Memory B cell (primary cell): ENCODE data around the gene UMAD1.

ENCODE experiments used
- ATAC-seq: fragments of 150-1000 bp; cut with Tn5 transposase; 2 replicates; pipeline ENCODE4 v1.10.0; 2021; ENCODE audit warnings: low read depth, mild to moderate bottlenecking, moderate library complexity
- DNase-seq, 2 donors: peaks; one replicate each; pipeline ENCODE4 v3.0.0; 2022; ENCODE audit warnings: low spot score in 2 of 2
- H3K27ac Mint-ChIP-seq: one replicate; pipeline ENCODE4 v1.8.0; 2022; ENCODE audit warnings: mild to moderate bottlenecking, moderate library complexity, mixed read lengths
- H3K27me3 Mint-ChIP-seq: one replicate; pipeline ENCODE4 v1.8.0; 2022; ENCODE audit warnings: mixed read lengths
- H3K36me3 Mint-ChIP-seq: one replicate; pipeline ENCODE4 v1.8.0; 2022; ENCODE audit warnings: mild to moderate bottlenecking, mixed read lengths
- H3K4me1 Mint-ChIP-seq: one replicate; pipeline ENCODE4 v1.8.0; 2022; ENCODE audit warnings: mixed read lengths
- H3K4me3 Mint-ChIP-seq: one replicate; pipeline ENCODE4 v1.8.0; 2022; ENCODE audit warnings: mild to moderate bottlenecking, moderate library complexity, mixed read lengths
- H3K9me3 Mint-ChIP-seq: one replicate; pipeline ENCODE4 v1.8.0; 2022; ENCODE audit warnings: mixed read lengths

UMAD1 gene

GRCh38 chr7:7917593-7917992 is 277.0 kb downstream of the UMAD1 start:
- H3K27ac Mint-ChIP-seq: peak overlapping the region; percentile 36

GRCh38 chr7:7918736-7919448 is 278.3 kb downstream of the UMAD1 start:
- ATAC-seq: no peak
- no peaks in the 10 kb centered on the region for H3K27me3 Mint-ChIP-seq
- H3K9me3 Mint-ChIP-seq: no peaks in the 10 kb centered on the region
- no peak for DNase-seq
- H3K4me1 Mint-ChIP-seq: peaks cover 35% of the 10 kb centered on the region
- H3K36me3 Mint-ChIP-seq: peaks cover 14% of the 10 kb centered on the region
- no peak overlapping the region for H3K4me3 Mint-ChIP-seq
- H3K27ac Mint-ChIP-seq: peak overlapping the region; percentile 87

More at GRCh38 chr7:7917593-7917992, 277.0 kb downstream of the UMAD1 start:
- DNase-seq (no peak), ATAC-seq (no peak)
- Mint-ChIP-seq H3K36me3 (peaks cover 14% of the 10 kb centered on the region), H3K4me1 (peaks cover 30% of the 10 kb centered on the region), H3K27me3 (no peaks in the 10 kb centered on the region), H3K4me3 (no peak overlapping the region), H3K9me3 (no peaks in the 10 kb centered on the region)

- Mint-ChIP-seq H3K27ac (peak overlapping the region; percentile 87), H3K4me3 (no peak overlapping the region)
Measured at GRCh38 chr7:7919449-7919945, 278.9 kb downstream of the UMAD1 start.

GRCh38 chr7:7920056-7920455 is 279.5 kb downstream of the UMAD1 start:
- no peaks in the 10 kb centered on the region for H3K9me3 Mint-ChIP-seq
- ATAC-seq: no peak
- peak overlapping the region; percentile 67 for H3K4me3 Mint-ChIP-seq
- DNase-seq: no peak
- H3K27ac Mint-ChIP-seq: peak overlapping the region; percentile 87
- H3K27me3 Mint-ChIP-seq: no peaks in the 10 kb centered on the region
- H3K4me1 Mint-ChIP-seq: peaks cover 41% of the 10 kb centered on the region
- H3K36me3 Mint-ChIP-seq: peaks cover 12% of the 10 kb centered on the region

More at GRCh38 chr7:7919449-7919945, 278.9 kb downstream of the UMAD1 start:
- no peak for DNase-seq
- ATAC-seq: no peak
- Mint-ChIP-seq H3K27me3 (no peaks in the 10 kb centered on the region), H3K4me1 (peaks cover 39% of the 10 kb centered on the region), H3K9me3 (no peaks in the 10 kb centered on the region), H3K36me3 (peaks cover 12% of the 10 kb centered on the region)

GRCh38 chr7:7920481-7920880 is 279.9 kb downstream of the UMAD1 start:
- Mint-ChIP-seq H3K4me1 (peaks cover 41% of the 10 kb centered on the region), H3K27me3 (no peaks in the 10 kb centered on the region), H3K36me3 (peaks cover 12% of the 10 kb centered on the region), H3K4me3 (peak overlapping the region; percentile 67), H3K27ac (peak overlapping the region; percentile 87), H3K9me3 (no peaks in the 10 kb centered on the region)
- ATAC-seq (peak; percentile 98), DNase-seq (peak in 1 of 2 donors; percentile 60)

GRCh38 chr7:7921830-7922229 is 281.3 kb downstream of the UMAD1 start:
- Mint-ChIP-seq H3K9me3 (no peaks in the 10 kb centered on the region), H3K27me3 (no peaks in the 10 kb centered on the region), H3K4me3 (peak overlapping the region; percentile 35), H3K36me3 (peaks cover 4% of the 10 kb centered on the region), H3K4me1 (peaks cover 41% of the 10 kb centered on the region), H3K27ac (peak overlapping the region; percentile 39)
- ATAC-seq: no peak
- no peak for DNase-seq

DNA sequence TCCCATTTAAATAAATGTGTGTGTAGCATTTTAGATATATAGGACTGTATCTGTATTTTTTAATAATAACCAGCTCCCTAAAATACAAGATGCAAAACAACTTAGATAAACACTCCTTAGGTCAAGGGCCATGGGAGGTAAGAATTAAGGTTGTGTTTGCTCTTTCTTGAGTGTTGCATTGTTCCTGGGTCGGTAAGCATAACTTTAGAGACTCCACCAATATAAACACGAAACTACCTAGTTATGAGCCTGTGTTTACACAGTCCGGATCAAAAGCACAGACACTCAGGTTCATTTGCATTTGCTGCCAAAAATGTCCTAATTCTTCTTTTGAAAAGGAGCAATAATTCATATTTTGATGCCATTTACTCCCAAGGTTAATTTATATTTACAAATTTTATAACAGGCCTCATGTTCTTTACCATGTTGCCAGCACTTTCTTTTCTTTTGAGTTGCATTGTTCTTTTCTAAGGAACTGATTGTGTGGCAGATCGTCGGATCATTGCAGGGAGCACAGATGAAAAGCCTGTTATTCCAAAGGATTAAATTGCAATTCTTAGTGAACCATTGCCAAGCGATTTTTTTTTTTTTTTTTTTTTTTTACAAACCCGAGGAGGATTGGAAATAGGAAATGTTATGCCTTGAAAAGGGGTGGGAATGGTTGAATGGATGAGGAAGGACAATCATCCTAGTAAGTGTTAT is 282.3 kb downstream of the UMAD1 start:
- no peaks in the 10 kb centered on the region for H3K9me3 Mint-ChIP-seq
- no peaks in the 10 kb centered on the region for H3K27me3 Mint-ChIP-seq
- peak overlapping the region; percentile 39 for H3K27ac Mint-ChIP-seq
- ATAC-seq (no peak), DNase-seq (no peak)
- peaks cover 37% of the 10 kb centered on the region for H3K4me1 Mint-ChIP-seq
- H3K4me3 Mint-ChIP-seq: no peak overlapping the region
- no peaks in the 10 kb centered on the region for H3K36me3 Mint-ChIP-seq

- no peak overlapping the region for H3K4me3 Mint-ChIP-seq
- H3K27ac Mint-ChIP-seq: peak overlapping the region; percentile 8
- H3K27me3 Mint-ChIP-seq: no peaks in the 10 kb centered on the region
Measured at GRCh38 chr7:7923818-7924217, 283.3 kb downstream of the UMAD1 start.

DNA sequence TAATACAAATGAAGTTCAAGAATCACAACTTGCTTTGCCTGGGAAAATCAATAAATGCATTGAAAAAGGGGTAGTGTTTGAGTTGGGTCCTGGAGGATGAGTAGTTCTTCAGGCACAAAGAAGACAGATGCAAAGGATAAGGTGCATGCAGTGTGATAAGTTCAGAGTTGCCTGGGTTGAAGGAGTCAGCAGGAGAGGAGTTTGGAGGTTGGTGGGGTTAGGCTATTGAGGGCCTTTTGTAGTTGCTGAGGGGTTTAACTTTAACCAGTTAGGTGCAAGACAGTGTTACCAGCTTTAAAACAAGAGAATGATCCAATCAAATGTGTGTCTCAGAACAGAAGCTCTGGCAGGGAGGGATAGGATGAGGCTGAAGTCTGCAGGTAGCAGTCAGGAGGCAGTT is 283.8 kb downstream of the UMAD1 start:
- Mint-ChIP-seq H3K27me3 (no peaks in the 10 kb centered on the region), H3K4me3 (no peak overlapping the region), H3K4me1 (peaks cover 30% of the 10 kb centered on the region), H3K36me3 (no peaks in the 10 kb centered on the region), H3K27ac (peak overlapping the region; percentile 8), H3K9me3 (no peaks in the 10 kb centered on the region)
- DNase-seq (no peak), ATAC-seq (no peak)

More at GRCh38 chr7:7923818-7924217, 283.3 kb downstream of the UMAD1 start:
- peaks cover 34% of the 10 kb centered on the region for H3K4me1 Mint-ChIP-seq
- ATAC-seq (no peak), DNase-seq (no peak)
- H3K9me3 Mint-ChIP-seq: no peaks in the 10 kb centered on the region
- no peaks in the 10 kb centered on the region for H3K36me3 Mint-ChIP-seq
